Stomach (tissue), 9 donors: ENCODE measurements around the gene PHF23. TPM values are rescaled to one million over a fixed set of nuclear protein-coding genes. Genes with fewer than 3 reads are reported as not detected.
A peak's percentile ranks its signal among the peaks of the same experiment; 100 is the strongest.

Experiments
- DNase-seq, 2 donors: peaks; one replicate each; pipeline versions ENCODE4 v3.0.0 to v3.0.0-alpha.2; 2013 to 2019
- H3K27ac ChIP-seq, 5 donors: fragments of 200-600 bp in 4 of 5; sonication (generic) in 4 of 5; one replicate each; pipeline ENCODE4 v1.5.1; 2013 to 2019; ENCODE audit warnings: mild to moderate bottlenecking in 1 of 5, moderate library complexity in 1 of 5
- H3K27me3 ChIP-seq, 3 donors: fragments of 200-600 bp; sonication (generic); one replicate each; pipeline ENCODE4 v1.5.1; 2017 to 2019; ENCODE audit warnings: mixed run types in 1 of 3
- H3K36me3 ChIP-seq, 4 donors: fragments of 200-600 bp; sonication (generic); 1 replicate in 3 of 4; 2 replicates in 1 of 4; pipeline ENCODE4 v1.5.1; 2016 to 2019
- H3K4me1 ChIP-seq, 4 donors: fragments of 200-600 bp; sonication (generic); one replicate each; pipeline ENCODE4 v1.5.1; 2016 to 2019
- H3K4me3 ChIP-seq, 4 donors: fragments of 200-600 bp; sonication (generic) in 3 of 4; one replicate each; pipeline ENCODE4 v1.5.1; 2016 to 2019; ENCODE audit warnings: mild to moderate bottlenecking in 1 of 4
- H3K9me3 ChIP-seq, 4 donors: fragments of 200-600 bp; sonication (generic); one replicate each; pipeline ENCODE4 v1.5.1; 2016 to 2019
- EP300 ChIP-seq: sonication (generic); formaldehyde crosslinking; IDR thresholded peaks from one replicate; pipeline ENCODE4 v1.6.1; 2017; ENCODE audit warnings: antibody characterized with exemption
- POLR2A ChIP-seq, 4 donors: fragments of 450-650 bp; IDR thresholded peaks; one replicate each; pipeline ENCODE4 v1.6.1; 2016; ENCODE audit warnings: antibody characterized with exemption in 4 of 4, control low read depth in 2 of 4, mild to moderate bottlenecking in 1 of 4, moderate library complexity in 1 of 4
- POLR2AphosphoS5 ChIP-seq, 3 donors: sonication (generic); formaldehyde crosslinking; IDR thresholded peaks; one replicate each; pipeline ENCODE4 v1.6.1; 2016; ENCODE audit warnings: antibody characterized with exemption in 3 of 3
- WGBS, 5 donors: extraction: QIAGEN DNeasy Blood & Tissue Kit in 3 of 5; methylation state at CpG; one replicate each; pipeline versions ENCODE4 v1.1.5 to v1.1.7; 2013 to 2018; 5-methylcytosine and 5-hydroxymethylcytosine counted together
- intact Hi-C: fragments of 100-400 bp; cut with DNase I; formaldehyde crosslinking; loops from one replicate; pipeline ENCODE4 v1.15.1; 2023; ENCODE audit warnings: low total_unique reads
- polyA plus RNA-seq, 3 donors: library from polyadenylated mRNA; stranded (reverse); fragments of 200-250 nt; gene quantifications; one replicate each; pipeline ENCODE4 v1.2.3, GENCODE V29; 2013
- small RNA-seq, 4 donors: library from RNA; depleted of rRNA; stranded (forward); fragments of <200 nt; gene quantifications; one replicate each; pipeline ENCODE3, GENCODE V24; 2016
- total RNA-seq, 5 donors: library from RNA; depleted of rRNA; stranded (reverse); fragments of >200 nt; gene quantifications; one replicate each; pipeline versions ENCODE4 v1.1.0 to v1.2.3, GENCODE V29; 2014 to 2016
- TF ChIP-seq, protein P1 (sequence below), 7 experiments: fragments of 450-650 bp in 4 of 7; fragments of 200-600 bp in 3 of 7; sonication (generic) in 3 of 7; IDR thresholded peaks; one replicate each; pipeline ENCODE4 v1.5.1; 2016 to 2019; ENCODE audit warnings: antibody characterized with exemption in 7 of 7, control low read depth in 2 of 7, mild to moderate bottlenecking in 1 of 7
- donor health status: healthy with polysubstance abuse.
- donor health status: Bipolar disorder and iron deficiency.
- donor health status: healthy.

PHF23 gene
- total and polyA plus RNA-seq, 8 donors, result 5.2 to 27.2 (median 21.4) TPM

DNA sequence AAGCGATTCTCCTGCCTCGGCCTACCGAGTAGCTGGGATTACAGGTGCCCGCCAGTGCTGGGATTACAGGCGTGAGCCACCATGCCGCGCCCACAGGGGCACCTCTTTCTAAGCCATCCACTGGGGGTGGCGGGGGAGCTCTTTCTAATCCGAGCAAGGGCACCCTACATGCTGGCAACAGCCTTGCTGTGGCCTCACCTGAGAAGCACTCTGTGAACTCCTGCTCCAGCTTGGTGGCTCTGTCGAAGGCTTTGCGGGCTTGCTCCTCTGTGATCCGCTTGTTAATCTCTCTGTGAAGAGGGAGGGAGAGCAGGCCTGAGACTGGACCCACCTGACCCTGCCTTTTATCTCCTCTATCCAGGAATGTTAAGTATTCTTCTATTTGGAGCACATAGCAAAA, 48.2 kb downstream of the PHF23 start:
- no peaks in the 10 kb centered on the region for H3K9me3 ChIP-seq
- WGBS, 5 donors, result 88 to 94% (median 92%) methylated on average over 6 to 12 of the region's 12 CpGs
- H3K4me3 ChIP-seq, result no peak overlapping the region
- TF ChIP-seq EP300, result no peak
- no peak for TF ChIP-seq POLR2A (IDR thresholded peaks at IDR 0.05)
- TF ChIP-seq POLR2AphosphoS5 (IDR thresholded peaks at IDR 0.05), result no peak
- TF ChIP-seq, protein P1, sequence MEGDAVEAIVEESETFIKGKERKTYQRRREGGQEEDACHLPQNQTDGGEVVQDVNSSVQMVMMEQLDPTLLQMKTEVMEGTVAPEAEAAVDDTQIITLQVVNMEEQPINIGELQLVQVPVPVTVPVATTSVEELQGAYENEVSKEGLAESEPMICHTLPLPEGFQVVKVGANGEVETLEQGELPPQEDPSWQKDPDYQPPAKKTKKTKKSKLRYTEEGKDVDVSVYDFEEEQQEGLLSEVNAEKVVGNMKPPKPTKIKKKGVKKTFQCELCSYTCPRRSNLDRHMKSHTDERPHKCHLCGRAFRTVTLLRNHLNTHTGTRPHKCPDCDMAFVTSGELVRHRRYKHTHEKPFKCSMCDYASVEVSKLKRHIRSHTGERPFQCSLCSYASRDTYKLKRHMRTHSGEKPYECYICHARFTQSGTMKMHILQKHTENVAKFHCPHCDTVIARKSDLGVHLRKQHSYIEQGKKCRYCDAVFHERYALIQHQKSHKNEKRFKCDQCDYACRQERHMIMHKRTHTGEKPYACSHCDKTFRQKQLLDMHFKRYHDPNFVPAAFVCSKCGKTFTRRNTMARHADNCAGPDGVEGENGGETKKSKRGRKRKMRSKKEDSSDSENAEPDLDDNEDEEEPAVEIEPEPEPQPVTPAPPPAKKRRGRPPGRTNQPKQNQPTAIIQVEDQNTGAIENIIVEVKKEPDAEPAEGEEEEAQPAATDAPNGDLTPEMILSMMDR (IDR thresholded peaks at IDR 0.05), result no peak
- no peak overlapping the region for H3K27ac ChIP-seq
- no peaks in the 10 kb centered on the region for H3K27me3 ChIP-seq
- intact Hi-C loops, result no loop called here
- H3K36me3 ChIP-seq, result peaks cover 12 to 62% (median 57%) of the 10 kb centered on the region in 4 donors
- DNase-seq, result no peak
- no peaks in the 10 kb centered on the region for H3K4me1 ChIP-seq

DNA sequence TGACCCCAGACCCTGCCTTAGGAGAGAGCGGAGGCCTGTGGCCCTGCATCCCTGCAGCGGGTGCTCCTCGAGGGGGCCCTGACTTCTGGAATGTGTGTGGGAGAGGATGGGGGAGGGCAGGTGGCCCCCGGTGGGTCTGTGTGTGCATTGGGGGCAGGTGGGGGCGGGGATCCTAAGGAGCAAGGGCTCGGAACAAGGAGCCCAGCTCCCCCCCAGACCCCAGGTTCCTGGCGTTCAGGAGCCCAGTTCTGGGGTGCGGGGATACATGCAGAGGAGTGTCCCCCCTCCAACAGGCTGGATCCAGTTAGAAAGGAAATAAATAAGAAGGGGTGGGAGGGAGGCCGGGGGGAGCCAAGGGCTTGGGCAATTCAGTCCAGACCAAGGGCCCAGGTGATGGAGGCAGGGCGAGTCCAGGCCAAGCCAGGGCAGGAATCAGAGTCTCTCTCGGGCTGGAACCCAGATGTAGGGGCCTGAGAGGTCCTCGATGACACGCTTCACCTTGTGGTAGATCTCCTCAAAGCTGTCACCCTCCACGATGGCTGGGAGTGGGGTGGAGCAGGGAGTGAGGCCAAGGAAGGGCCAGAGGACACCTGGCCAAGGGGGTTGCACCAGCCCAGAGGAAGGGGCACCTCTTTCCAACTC, 48.9 kb downstream of the PHF23 start:
- intact Hi-C loops, result no loop called here
- Histone ChIP-seq H3K4me1 (no peaks in the 10 kb centered on the region), H3K9me3 (no peaks in the 10 kb centered on the region), H3K4me3 (no peak overlapping the region), H3K27ac (no peak overlapping the region), H3K36me3 (peaks cover 8 to 55% (median 50%) of the 10 kb centered on the region in 4 donors), H3K27me3 (no peaks in the 10 kb centered on the region)
- no peak for DNase-seq
- WGBS, 5 donors, result 84 to 93% (median 90%) methylated on average over 14 of the region's 14 CpGs
- TF ChIP-seq POLR2A (IDR thresholded peaks at IDR 0.05) (no peak), POLR2AphosphoS5 (IDR thresholded peaks at IDR 0.05) (no peak), EP300 (no peak)
- TF ChIP-seq, protein P1 (IDR thresholded peaks at IDR 0.05), result no peak

DNA sequence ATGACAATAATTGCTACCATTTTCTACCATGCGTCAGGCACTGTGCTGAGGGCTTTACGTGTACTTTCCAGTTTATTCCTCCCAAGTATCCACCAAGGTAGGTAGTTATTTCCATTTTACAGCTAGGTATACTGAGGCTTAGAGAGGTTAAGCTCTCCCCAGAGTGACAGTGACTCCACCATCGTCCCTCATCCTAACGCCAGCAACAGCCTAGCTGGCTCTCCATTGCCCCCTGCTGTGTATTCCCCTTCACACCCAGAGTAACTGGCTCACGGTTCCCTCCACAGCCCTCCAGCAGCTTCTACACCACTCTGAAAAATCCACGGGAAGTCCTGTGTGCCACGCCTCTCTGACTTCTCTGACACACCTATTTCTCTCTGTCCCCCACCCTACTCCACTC, 53.0 kb downstream of the PHF23 start:
- Histone ChIP-seq H3K9me3 (no peaks in the 10 kb centered on the region), H3K36me3 (peaks cover 0 to 14% (median 12%) of the 10 kb centered on the region in 4 donors), H3K4me3 (no peak overlapping the region), H3K4me1 (peaks cover 0 to 6% (median 0%) of the 10 kb centered on the region in 4 donors), H3K27ac (no peak overlapping the region), H3K27me3 (no peaks in the 10 kb centered on the region)
- 53 to 62% (median 59%) methylated on average over 7 of the region's 7 CpGs for WGBS, 5 donors
- intact Hi-C loops, result no loop called here
- peak in 1 of 2 donors; percentile 22 for DNase-seq
- TF ChIP-seq POLR2A (IDR thresholded peaks at IDR 0.05) (no peak), POLR2AphosphoS5 (IDR thresholded peaks at IDR 0.05) (no peak)

Small RNAs within 50 kb of the gene (small RNA-seq; reads per million reads assigned to genes)
- gene AC120057.4 (0 reads per million in 4 donors), gene MIR324 (5.0 to 14.9 (median 13.2) reads per million in 4 donors), gene RF00019 (0 reads per million in 4 donors)

Other genes starting within 250 kb of the PHF23 start
Only the 30 nearest of the 36 such genes appear.
- 1 to 10 TPM in 1 of 5 donors, not detected in 4; 2.9 TPM for gene SLC16A13, start 203.4 kb downstream of the PHF23 start, total RNA-seq
- gene SLC16A13, start 203.4 kb downstream of the PHF23 start, polyA plus RNA-seq, result 1 to 10 TPM in 1 of 3 donors, under 1 TPM in 1, not detected in 1; 0.56 to 1.4 TPM
- not detected for gene SLC16A11, start 195.4 kb downstream of the PHF23 start, total RNA-seq
- gene SLC16A11, start 195.4 kb downstream of the PHF23 start, polyA plus RNA-seq, result 1 to 10 TPM in 2 of 3 donors, under 1 TPM in 1; 0.68 to 3.7 (median 2.3) TPM
- 1 to 10 TPM in 2 of 5 donors, not detected in 3; 1.2 to 4.8 TPM for gene CLEC10A, start 159.2 kb downstream of the PHF23 start, total RNA-seq
- gene CLEC10A, start 159.2 kb downstream of the PHF23 start, polyA plus RNA-seq, result 1 to 10 TPM in 2 of 3 donors, under 1 TPM in 1; 0.75 to 6.6 (median 2.2) TPM
- gene ASGR2, start 124.6 kb downstream of the PHF23 start, total RNA-seq, result 1 to 10 TPM in 2 of 5 donors, not detected in 3; 1.4 to 2.2 TPM
- gene ASGR2, start 124.6 kb downstream of the PHF23 start, polyA plus RNA-seq, result under 1 TPM in 1 of 3 donors, not detected in 2; 0.73 TPM
- under 1 TPM in 2 of 5 donors, not detected in 3; 0.87 to 0.92 TPM for gene ASGR1, start 60.1 kb downstream of the PHF23 start, total RNA-seq
- gene ASGR1, start 60.1 kb downstream of the PHF23 start, polyA plus RNA-seq, result 1 to 10 TPM; 1.9 to 6.0 (median 2.5) TPM
- gene DLG4, start 19.6 kb downstream of the PHF23 start, total RNA-seq, result 10 to 100 TPM in 3 of 5 donors, 1 to 10 TPM in 2; 3.2 to 26.3 (median 10.6) TPM
- 10 to 100 TPM in 1 of 3 donors, 1 to 10 TPM in 2; 5.8 to 11.5 (median 7.0) TPM for gene DLG4, start 19.6 kb downstream of the PHF23 start, polyA plus RNA-seq
- 1,000 to 10,000 TPM in 3 of 5 donors, 100 to 1,000 TPM in 2; 348 to 3,058 (median 1,195) TPM for gene ACADVL, start 19.5 kb downstream of the PHF23 start, total RNA-seq
- 100 to 1,000 TPM; 651 to 783 (median 654) TPM for gene ACADVL, start 19.5 kb downstream of the PHF23 start, polyA plus RNA-seq
- gene DVL2, start 4.9 kb downstream of the PHF23 start, total RNA-seq, result 100 to 1,000 TPM in 1 of 5 donors, 10 to 100 TPM in 4; 16.9 to 114 (median 19.7) TPM
- gene DVL2, start 4.9 kb downstream of the PHF23 start, polyA plus RNA-seq, result 10 to 100 TPM; 12.1 to 14.5 (median 14.5) TPM
- gene GABARAP, start 3.0 kb upstream of the PHF23 start, total RNA-seq, result 100 to 1,000 TPM; 111 to 419 (median 206) TPM
- 1,000 to 10,000 TPM in 1 of 3 donors, 100 to 1,000 TPM in 2; 773 to 1,252 (median 934) TPM for gene GABARAP, start 3.0 kb upstream of the PHF23 start, polyA plus RNA-seq
- gene CTDNEP1, start 12.3 kb upstream of the PHF23 start, total RNA-seq, result 10 to 100 TPM; 23.9 to 82.8 (median 54.0) TPM
- gene CTDNEP1, start 12.3 kb upstream of the PHF23 start, polyA plus RNA-seq, result 10 to 100 TPM; 71.8 to 85.1 (median 75.9) TPM
- gene ELP5, start 12.8 kb upstream of the PHF23 start, total RNA-seq, result 10 to 100 TPM in 3 of 5 donors, 1 to 10 TPM in 1, not detected in 1; 8.4 to 19.5 (median 13.6) TPM
- gene ELP5, start 12.8 kb upstream of the PHF23 start, polyA plus RNA-seq, result 10 to 100 TPM; 24.4 to 45.2 (median 28.5) TPM
- gene CLDN7, start 23.0 kb upstream of the PHF23 start, total RNA-seq, result 100 to 1,000 TPM in 1 of 5 donors, 10 to 100 TPM in 2, 1 to 10 TPM in 2; 1.8 to 829 (median 17.4) TPM
- 100 to 1,000 TPM in 1 of 3 donors, 1 to 10 TPM in 2; 3.1 to 114 (median 9.9) TPM for gene CLDN7, start 23.0 kb upstream of the PHF23 start, polyA plus RNA-seq
- gene SLC2A4, start 42.3 kb upstream of the PHF23 start, total RNA-seq, result 10 to 100 TPM in 2 of 5 donors, 1 to 10 TPM in 3; 3.5 to 26.6 (median 7.0) TPM
- gene SLC2A4, start 42.3 kb upstream of the PHF23 start, polyA plus RNA-seq, result 10 to 100 TPM in 1 of 3 donors, 1 to 10 TPM in 1, under 1 TPM in 1; 0.92 to 15.9 (median 1.4) TPM
- 10 to 100 TPM in 1 of 5 donors, 1 to 10 TPM in 1, under 1 TPM in 2, not detected in 1; 0.43 to 72.4 (median 1.1) TPM for gene YBX2, start 55.2 kb upstream of the PHF23 start, total RNA-seq
- gene YBX2, start 55.2 kb upstream of the PHF23 start, polyA plus RNA-seq, result 1 to 10 TPM; 1.2 to 6.5 (median 1.8) TPM
- 100 to 1,000 TPM in 4 of 5 donors, 10 to 100 TPM in 1; 86.9 to 189 (median 137) TPM for gene EIF5A, start 68.2 kb upstream of the PHF23 start, total RNA-seq
- 100 to 1,000 TPM; 341 to 438 (median 394) TPM for gene EIF5A, start 68.2 kb upstream of the PHF23 start, polyA plus RNA-seq
- 10 to 100 TPM; 23.9 to 91.6 (median 55.9) TPM for gene GPS2, start 75.9 kb upstream of the PHF23 start, total RNA-seq
- 10 to 100 TPM; 74.3 to 84.9 (median 79.7) TPM for gene GPS2, start 75.9 kb upstream of the PHF23 start, polyA plus RNA-seq
- gene NEURL4, start 89.9 kb upstream of the PHF23 start, total RNA-seq, result 10 to 100 TPM; 17.8 to 84.0 (median 36.4) TPM
- gene NEURL4, start 89.9 kb upstream of the PHF23 start, polyA plus RNA-seq, result 10 to 100 TPM in 2 of 3 donors, 1 to 10 TPM in 1; 6.9 to 22.2 (median 15.6) TPM
- 10 to 100 TPM in 4 of 5 donors, 1 to 10 TPM in 1; 8.3 to 33.3 (median 14.7) TPM for gene ACAP1, start 97.1 kb upstream of the PHF23 start, total RNA-seq
- gene ACAP1, start 97.1 kb upstream of the PHF23 start, polyA plus RNA-seq, result 1 to 10 TPM; 4.4 to 6.4 (median 6.2) TPM
- gene KCTD11, start 112.7 kb upstream of the PHF23 start, total RNA-seq, result 10 to 100 TPM in 1 of 5 donors, 1 to 10 TPM in 3, under 1 TPM in 1; 0.58 to 11.0 (median 3.5) TPM
- 10 to 100 TPM in 1 of 3 donors, 1 to 10 TPM in 2; 8.9 to 14.1 (median 9.4) TPM for gene KCTD11, start 112.7 kb upstream of the PHF23 start, polyA plus RNA-seq
- gene TMEM95, start 115.7 kb upstream of the PHF23 start, total RNA-seq, result not detected
- not detected for gene TMEM95, start 115.7 kb upstream of the PHF23 start, polyA plus RNA-seq
- 10 to 100 TPM in 3 of 5 donors, 1 to 10 TPM in 2; 5.7 to 37.1 (median 22.2) TPM for gene TNK1, start 141.6 kb upstream of the PHF23 start, total RNA-seq
- 10 to 100 TPM in 1 of 3 donors, 1 to 10 TPM in 2; 6.0 to 12.1 (median 7.8) TPM for gene TNK1, start 141.6 kb upstream of the PHF23 start, polyA plus RNA-seq
- gene PLSCR3, start 155.1 kb upstream of the PHF23 start, total RNA-seq, result 100 to 1,000 TPM in 1 of 5 donors, 10 to 100 TPM in 2, 1 to 10 TPM in 1, not detected in 1; 7.9 to 101 (median 29.6) TPM
- gene PLSCR3, start 155.1 kb upstream of the PHF23 start, polyA plus RNA-seq, result 10 to 100 TPM; 21.9 to 27.1 (median 24.4) TPM
- gene TMEM256, start 164.6 kb upstream of the PHF23 start, total RNA-seq, result 100 to 1,000 TPM in 2 of 5 donors, 10 to 100 TPM in 2, not detected in 1; 39.8 to 347 (median 161) TPM
- 100 to 1,000 TPM; 189 to 282 (median 279) TPM for gene TMEM256, start 164.6 kb upstream of the PHF23 start, polyA plus RNA-seq
- gene NLGN2, start 168.4 kb upstream of the PHF23 start, total RNA-seq, result 10 to 100 TPM in 3 of 5 donors, 1 to 10 TPM in 2; 4.6 to 42.0 (median 13.8) TPM
- 1 to 10 TPM; 1.7 to 7.9 (median 1.8) TPM for gene NLGN2, start 168.4 kb upstream of the PHF23 start, polyA plus RNA-seq
- not detected for gene SPEM1, start 180.9 kb upstream of the PHF23 start, total RNA-seq
- under 1 TPM in 1 of 3 donors, not detected in 2; 0.20 TPM for gene SPEM1, start 180.9 kb upstream of the PHF23 start, polyA plus RNA-seq
- not detected for gene SPEM2, start 186.2 kb upstream of the PHF23 start, total RNA-seq
- not detected for gene SPEM2, start 186.2 kb upstream of the PHF23 start, polyA plus RNA-seq
- not detected for gene SPEM3, start 189.4 kb upstream of the PHF23 start, total RNA-seq
- gene SPEM3, start 189.4 kb upstream of the PHF23 start, polyA plus RNA-seq, result not detected
- 10 to 100 TPM in 2 of 5 donors, 1 to 10 TPM in 2, not detected in 1; 1.3 to 48.4 (median 9.0) TPM for gene TMEM102, start 196.0 kb upstream of the PHF23 start, total RNA-seq
- gene TMEM102, start 196.0 kb upstream of the PHF23 start, polyA plus RNA-seq, result 1 to 10 TPM; 4.5 to 7.9 (median 6.4) TPM
- 10 to 100 TPM in 1 of 5 donors, under 1 TPM in 1, not detected in 3; 0.37 to 15.6 TPM for gene FGF11, start 200.1 kb upstream of the PHF23 start, total RNA-seq
- gene FGF11, start 200.1 kb upstream of the PHF23 start, polyA plus RNA-seq, result 1 to 10 TPM in 1 of 3 donors, under 1 TPM in 1, not detected in 1; 0.50 to 2.9 TPM
- gene CHRNB1, start 205.6 kb upstream of the PHF23 start, total RNA-seq, result 1 to 10 TPM in 3 of 5 donors, not detected in 2; 1.8 to 6.4 (median 4.2) TPM
- gene CHRNB1, start 205.6 kb upstream of the PHF23 start, polyA plus RNA-seq, result 10 to 100 TPM in 2 of 3 donors, 1 to 10 TPM in 1; 9.2 to 12.0 (median 10.7) TPM